OCI-LY7 (cell line): ENCODE results near the gene HCST. TPM values are rescaled to one million over a fixed set of nuclear protein-coding genes. Genes with fewer than 3 reads are reported as not detected.

Experiments used
- BruUV-seq: library from RNA; stranded (reverse); fragments of 400-500 nt; replicated peaks from 2 replicates; lab custom pipeline; 2021; lab: Mats Ljungman, UMichigan
- CTCF ChIA-PET: fragments of 300-600 bp; sonication (Branson Sonifier 250); formaldehyde crosslinking; loops from one replicate; lab custom pipeline; 2022; ENCODE audit warnings: antibody characterized with exemption; ENCODE audit not compliant: unreplicated experiment; lab: Charles Lee
- POLR2A ChIA-PET: fragments of 300-600 bp; sonication (Branson Sonifier 250); formaldehyde crosslinking; loops from one replicate; lab custom pipeline; 2022; ENCODE audit warnings: antibody characterized with exemption; lab: Charles Lee
- DNase-seq: peaks from one replicate; pipeline ENCODE4 v3.0.0-alpha.2; 2015; ENCODE audit warnings: low spot score
- H2AFZ ChIP-seq: fragments of 200-600 bp; sonication (generic), shearing (Covaris generic); 2 replicates; pipeline ENCODE4 v1.6.1; 2014; ENCODE audit warnings: mild to moderate bottlenecking, antibody characterized with exemption, low read length, moderate library complexity
- H3K27ac ChIP-seq: fragments of 200-600 bp; sonication (generic); 2 replicates; pipeline ENCODE4 v1.5.1; 2014; ENCODE audit warnings: mixed run types, low read depth, mild to moderate bottlenecking, moderate library complexity, low read length, inconsistent platforms; ENCODE audit not compliant: poor library complexity, severe bottlenecking
- H3K36me3 ChIP-seq: fragments of 200-600 bp; sonication (generic); 2 replicates; pipeline ENCODE4 v1.6.1; 2014; ENCODE audit warnings: mild to moderate bottlenecking, antibody characterized with exemption, low read length, moderate library complexity, mixed read lengths; ENCODE audit not compliant: insufficient read depth
- H3K4me1 ChIP-seq: fragments of 200-600 bp; sonication (generic); 2 replicates; pipeline ENCODE4 v1.5.1; 2014; ENCODE audit warnings: mild to moderate bottlenecking, low read length; ENCODE audit not compliant: insufficient read depth, poor library complexity, severe bottlenecking
- H3K4me2 ChIP-seq: fragments of 200-600 bp; sonication (generic); 2 replicates; pipeline ENCODE4 v1.6.1; 2014; ENCODE audit warnings: mild to moderate bottlenecking, low read length
- H3K4me3 ChIP-seq: fragments of 200-600 bp; sonication (generic); 2 replicates; pipeline ENCODE4 v1.5.1; 2014; ENCODE audit warnings: mild to moderate bottlenecking, low read depth, low read length; ENCODE audit not compliant: poor library complexity, severe bottlenecking
- H3K79me2 ChIP-seq: fragments of 200-600 bp; sonication (generic); 2 replicates; pipeline ENCODE4 v1.6.1; 2016; ENCODE audit warnings: low read depth, mild to moderate bottlenecking, low read length, moderate library complexity, mixed read lengths; ENCODE audit not compliant: insufficient read depth
- H3K9me2 ChIP-seq: fragments of 200-600 bp; sonication (generic); 2 replicates; pipeline ENCODE4 v1.6.1; 2016; ENCODE audit warnings: mild to moderate bottlenecking, low read length, mixed read lengths; ENCODE audit not compliant: insufficient read depth
- H3K9me3 ChIP-seq: fragments of 200-600 bp; sonication (generic); 2 replicates; pipeline ENCODE4 v1.6.1; 2014; ENCODE audit warnings: mild to moderate bottlenecking, mixed run types, low read length, mixed read lengths
- H4K20me1 ChIP-seq: fragments of 200-600 bp; sonication (generic); 2 replicates; pipeline ENCODE4 v1.6.1; 2014; ENCODE audit warnings: mild to moderate bottlenecking, antibody characterized with exemption, low read length, moderate library complexity, mixed read lengths; ENCODE audit not compliant: insufficient read depth
- CTCF ChIP-seq: fragments of 200-600 bp; sonication (generic); conservative IDR thresholded peaks from 2 replicates; pipeline ENCODE4 v1.5.1; 2014; ENCODE audit warnings: mild to moderate bottlenecking, antibody characterized with exemption, low read length, moderate library complexity, mixed read lengths
- EZH2phosphoT487 ChIP-seq: fragments of 200-600 bp; sonication (generic); IDR thresholded peaks from 2 replicates; pipeline ENCODE4 v1.6.1; 2018; ENCODE audit warnings: low read depth, borderline replicate concordance, mild to moderate bottlenecking, mixed run types, antibody characterized with exemption, low read length, moderate library complexity, mixed read lengths
- intact Hi-C: fragments of 100-400 bp; cut with micrococcal nuclease; formaldehyde crosslinking; loops from one replicate; pipeline ENCODE4 v1.10.0; 2022; ENCODE audit not compliant: unreplicated experiment
- total RNA-seq, 2 experiments: library from RNA; depleted of rRNA in 1 of 2; stranded (reverse); fragments of >200 nt in 1 of 2; shearing (Covaris generic) in 1 of 2; gene quantifications; 2 replicates each; pipeline ENCODE4 v1.2.3, GENCODE V29; 2014 to 2022

HCST gene
- total RNA-seq, 2 experiments from 2014 or later: 8.1 to 36.0 TPM

DNA sequence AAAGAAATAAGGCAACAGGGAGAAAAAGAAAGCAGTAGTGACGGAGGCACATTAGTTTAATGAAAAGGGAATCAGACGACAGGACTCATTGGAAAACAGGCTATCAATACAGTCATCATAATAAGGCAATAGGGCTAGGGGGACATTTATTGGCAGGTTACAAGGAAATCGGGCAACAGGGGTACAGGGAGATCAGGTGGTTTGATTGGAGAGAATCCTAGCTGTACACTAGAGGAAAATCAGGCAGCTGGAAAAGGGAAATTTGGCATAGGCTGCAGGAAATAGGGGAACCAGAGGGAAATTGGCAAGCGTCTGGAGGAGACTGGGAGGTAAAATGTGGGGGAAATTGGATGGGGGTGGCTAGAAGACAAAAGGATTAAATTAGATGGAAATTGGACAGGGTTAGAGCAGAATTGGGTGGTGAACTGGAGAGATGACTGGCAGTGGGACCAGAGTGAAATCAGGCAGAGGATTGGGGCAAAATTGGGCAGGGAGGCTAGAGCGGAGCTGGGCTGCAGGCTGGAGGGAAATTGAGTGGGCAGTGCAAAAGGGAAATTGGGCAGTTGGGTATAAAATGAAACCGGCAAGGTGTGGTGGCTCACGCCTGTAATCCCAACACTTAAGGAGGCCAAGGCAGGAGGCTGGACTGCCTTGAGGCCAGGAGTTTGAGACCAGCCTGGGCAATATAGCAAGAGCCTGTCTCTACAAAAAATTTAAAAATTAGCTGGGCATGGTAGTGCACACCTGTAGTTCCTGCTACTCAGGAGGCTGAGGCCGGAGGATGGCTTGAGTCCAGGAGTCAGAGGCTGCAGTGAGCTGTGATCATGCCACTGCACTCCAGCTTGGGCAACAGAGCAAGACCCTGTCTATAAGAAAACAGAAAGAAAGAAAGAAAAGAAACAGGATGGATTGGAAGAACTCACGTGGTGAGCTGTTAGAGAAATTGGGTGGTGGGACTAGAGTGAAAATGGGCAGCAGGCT is 41.3 kb downstream of the HCST start:
- intact Hi-C loops: no loop called here
- CTCF ChIA-PET: no interaction called here
- H3K36me3 ChIP-seq: no peaks in the 10 kb centered on the region
- no peak overlapping the region for H3K4me2 ChIP-seq
- POLR2A ChIA-PET: no interaction called here
- H4K20me1 ChIP-seq: no peaks in the 10 kb centered on the region
- no peaks in the 10 kb centered on the region for H3K4me1 ChIP-seq
- no peak overlapping the region for H2AFZ ChIP-seq
- no peak overlapping the region for H3K4me3 ChIP-seq
- TF ChIP-seq EZH2phosphoT487 (no peak), CTCF (no peak)
- BruUV-seq: no TSS peak
- H3K27ac ChIP-seq: no peak overlapping the region
- H3K9me3 ChIP-seq: no peaks in the 10 kb centered on the region
- H3K9me2 ChIP-seq: no peaks in the 10 kb centered on the region
- no peaks in the 10 kb centered on the region for H3K79me2 ChIP-seq
- no peak for DNase-seq

- Histone ChIP-seq H3K4me3 (no peak overlapping the region), H2AFZ (no peak overlapping the region), H3K9me2 (no peaks in the 10 kb centered on the region), H3K4me1 (no peaks in the 10 kb centered on the region), H3K27ac (no peak overlapping the region), H3K4me2 (no peak overlapping the region), H4K20me1 (no peaks in the 10 kb centered on the region), H3K36me3 (no peaks in the 10 kb centered on the region), H3K79me2 (no peaks in the 10 kb centered on the region), H3K9me3 (no peaks in the 10 kb centered on the region)
- CTCF ChIA-PET: no interaction called here
- DNase-seq: no peak
- intact Hi-C loops: no loop called here
- POLR2A ChIA-PET: no interaction called here
- no TSS peak for BruUV-seq
- TF ChIP-seq EZH2phosphoT487: no peak
- TF ChIP-seq CTCF: no peak
These were observed 42.2 kb downstream of the HCST start for GRCh38 chr19:35944556-35944955.
